Measurements from ENCODE around the gene DPEP1.

DNA sequence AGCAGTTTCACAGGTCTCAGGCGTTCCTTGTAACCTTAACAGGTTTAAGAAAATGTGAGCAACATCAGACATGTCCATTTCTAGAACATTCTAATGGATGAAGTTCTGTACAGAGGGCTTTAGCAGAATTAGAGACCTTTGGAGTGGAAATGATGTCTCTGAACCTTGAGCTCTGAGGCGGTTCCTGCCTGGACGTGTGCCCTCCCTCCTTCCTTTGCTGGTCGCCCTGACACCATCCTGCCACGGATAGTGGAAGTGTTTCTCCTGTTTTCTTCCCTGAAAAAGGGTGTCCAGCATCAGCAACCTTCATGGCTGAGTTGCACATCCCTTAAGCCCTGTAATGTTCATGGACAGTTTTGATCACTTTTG lies 55.3 kb downstream of the DPEP1 start:
- TF ChIP-seq, protein P1, sequence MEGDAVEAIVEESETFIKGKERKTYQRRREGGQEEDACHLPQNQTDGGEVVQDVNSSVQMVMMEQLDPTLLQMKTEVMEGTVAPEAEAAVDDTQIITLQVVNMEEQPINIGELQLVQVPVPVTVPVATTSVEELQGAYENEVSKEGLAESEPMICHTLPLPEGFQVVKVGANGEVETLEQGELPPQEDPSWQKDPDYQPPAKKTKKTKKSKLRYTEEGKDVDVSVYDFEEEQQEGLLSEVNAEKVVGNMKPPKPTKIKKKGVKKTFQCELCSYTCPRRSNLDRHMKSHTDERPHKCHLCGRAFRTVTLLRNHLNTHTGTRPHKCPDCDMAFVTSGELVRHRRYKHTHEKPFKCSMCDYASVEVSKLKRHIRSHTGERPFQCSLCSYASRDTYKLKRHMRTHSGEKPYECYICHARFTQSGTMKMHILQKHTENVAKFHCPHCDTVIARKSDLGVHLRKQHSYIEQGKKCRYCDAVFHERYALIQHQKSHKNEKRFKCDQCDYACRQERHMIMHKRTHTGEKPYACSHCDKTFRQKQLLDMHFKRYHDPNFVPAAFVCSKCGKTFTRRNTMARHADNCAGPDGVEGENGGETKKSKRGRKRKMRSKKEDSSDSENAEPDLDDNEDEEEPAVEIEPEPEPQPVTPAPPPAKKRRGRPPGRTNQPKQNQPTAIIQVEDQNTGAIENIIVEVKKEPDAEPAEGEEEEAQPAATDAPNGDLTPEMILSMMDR (IDR thresholded peaks at IDR 0.05), result no peak
- no peak for TF ChIP-seq POLR2A (IDR thresholded peaks at IDR 0.05)
